ENCODE results near the gene NPNT.

DNA sequence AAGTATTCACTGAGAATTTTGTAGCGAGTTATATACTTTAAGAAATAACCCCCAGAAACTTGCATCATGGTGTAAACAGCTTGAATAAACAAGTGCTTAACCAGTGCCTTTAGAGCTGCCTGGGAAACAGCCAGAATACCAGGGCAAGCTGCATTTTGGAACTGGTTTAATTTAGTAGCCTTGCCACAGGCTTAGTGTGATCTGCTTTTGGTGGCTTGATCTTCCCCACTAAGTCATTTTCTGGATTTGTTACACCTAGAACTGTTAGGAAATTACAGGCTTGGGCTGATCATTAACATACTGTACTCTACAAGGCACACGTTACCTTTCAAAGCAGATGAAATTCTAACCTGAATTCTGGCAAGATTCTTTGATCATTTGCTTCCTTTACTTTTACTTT, 35.4 kb downstream of the NPNT start:
- no peak for TF ChIP-seq GATA3 (IDR thresholded peaks at IDR 0.05; ENCODE audit: low read depth, low read length)
- no peak for TF ChIP-seq GATA2 (IDR thresholded peaks at IDR 0.05; ENCODE audit: low read depth, low read length)
